Skin of body (tissue), 2 donors: ENCODE results near the gene RPS6KA5. TPM values are rescaled to one million over a fixed set of nuclear protein-coding genes. Genes with fewer than 3 reads are reported as not detected.
"Not testable (repeated sequence)": the region's sequence is repeated elsewhere in the genome, so short reads cannot be mapped to it uniquely, and the experiment has no call there.

Experiments
- DNase-seq: peaks from one replicate; lab custom pipeline; 2025; lab: John Stamatoyannopoulos, UW
- total RNA-seq: library from RNA; depleted of rRNA; stranded (reverse); fragments of >200 nt; gene quantifications from one replicate; pipeline ENCODE4 v1.2.3, GENCODE V29; 2014

Gene RPS6KA5
- total RNA-seq, 1 donor from 2014 or later = 4.9 TPM

DNA sequence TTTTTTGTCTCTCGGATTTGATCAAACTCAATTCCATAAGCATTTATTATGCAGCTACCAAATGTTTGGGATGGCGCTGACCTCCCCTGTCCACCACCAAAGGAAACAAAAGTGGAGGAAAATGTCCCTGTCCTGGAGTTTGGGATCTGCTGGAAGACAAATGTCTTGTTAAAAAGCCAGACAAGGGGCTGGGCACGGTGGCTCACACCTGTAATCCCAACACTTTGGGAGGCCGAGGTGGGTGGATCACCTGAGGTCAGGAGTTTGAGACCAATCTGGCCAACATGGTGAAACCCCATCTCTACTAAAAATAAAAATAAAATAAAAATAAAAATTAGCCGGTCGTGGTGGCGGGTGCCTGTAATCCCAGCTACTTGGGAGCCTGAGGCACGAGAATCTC, 221.9 kb downstream of the RPS6KA5 start:
- DNase-seq = not testable (repeated sequence)

- no peak for DNase-seq
Observed at GRCh38 chr14:90837355-90837754, 223.1 kb downstream of the RPS6KA5 start.

- DNase-seq = no peak
Observed at GRCh38 chr14:90836692-90837063, 223.8 kb downstream of the RPS6KA5 start.

- DNase-seq = no peak
Observed at GRCh38 chr14:90831821-90832220, 228.6 kb downstream of the RPS6KA5 start.

- DNase-seq = no peak
Observed at GRCh38 chr14:90830931-90831701, 229.3 kb downstream of the RPS6KA5 start.

- DNase-seq = no peak
Observed at GRCh38 chr14:90829677-90830076, 230.8 kb downstream of the RPS6KA5 start.

- no peak for DNase-seq
Observed at GRCh38 chr14:90828642-90829487, 231.6 kb downstream of the RPS6KA5 start.

DNA sequence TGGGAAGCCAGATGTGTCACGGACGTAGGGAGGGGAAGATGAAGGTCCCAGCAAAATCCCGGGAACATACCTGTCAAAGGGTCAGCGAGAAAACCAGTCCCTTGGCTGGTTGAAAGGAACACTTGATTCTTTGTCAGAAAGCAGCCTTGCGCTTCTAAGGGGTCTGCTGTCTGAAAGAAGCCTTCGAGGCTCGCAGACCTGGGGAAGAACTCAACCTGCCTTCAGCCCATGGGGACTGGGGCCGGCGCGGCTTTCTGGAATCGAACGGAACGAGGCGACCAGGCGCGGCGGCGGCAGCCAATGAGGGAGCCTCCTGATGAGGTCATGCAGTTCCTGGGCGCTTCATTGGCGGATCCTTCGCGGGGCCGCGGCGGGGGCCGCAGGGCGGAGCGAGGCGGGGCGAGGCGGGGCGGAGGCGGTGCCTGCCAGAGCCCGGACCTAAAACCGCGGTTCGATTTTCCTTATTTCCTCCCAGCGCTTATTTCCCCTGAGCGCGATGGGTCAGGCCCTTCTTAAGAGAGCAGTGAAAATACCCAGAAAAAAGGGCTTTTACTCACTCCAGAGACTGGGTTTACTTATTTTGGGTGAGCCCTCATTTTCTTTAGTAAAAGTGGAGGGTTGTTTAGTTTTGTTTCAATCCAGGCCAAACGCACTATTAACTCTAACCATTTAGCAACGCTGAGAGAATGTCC, 232.4 kb downstream of the RPS6KA5 start:
- peak; percentile 92 for DNase-seq

GRCh38 chr14:90823542-90823941, 236.9 kb downstream of the RPS6KA5 start:
- DNase-seq = not testable (repeated sequence)

DNA sequence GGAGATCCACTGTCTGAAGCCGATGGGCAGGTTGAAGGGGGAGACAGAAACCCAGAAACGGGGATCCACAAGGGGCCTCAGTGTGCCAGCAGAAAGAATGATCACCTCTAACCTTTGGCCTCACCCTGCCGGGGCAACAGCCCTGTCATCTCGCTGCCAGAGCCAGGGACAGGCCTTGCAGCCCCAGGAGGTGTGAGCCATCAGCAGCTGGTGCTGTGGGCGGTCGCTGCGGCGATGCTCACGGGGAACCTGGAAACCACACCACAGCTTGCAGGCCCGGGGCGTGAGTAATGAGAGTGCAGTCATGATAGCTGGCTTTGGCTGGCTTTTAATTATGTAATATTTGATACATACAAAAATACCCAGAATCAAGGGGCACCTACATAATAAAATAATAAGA, 239.5 kb downstream of the RPS6KA5 start:
- no peak for DNase-seq

DNA sequence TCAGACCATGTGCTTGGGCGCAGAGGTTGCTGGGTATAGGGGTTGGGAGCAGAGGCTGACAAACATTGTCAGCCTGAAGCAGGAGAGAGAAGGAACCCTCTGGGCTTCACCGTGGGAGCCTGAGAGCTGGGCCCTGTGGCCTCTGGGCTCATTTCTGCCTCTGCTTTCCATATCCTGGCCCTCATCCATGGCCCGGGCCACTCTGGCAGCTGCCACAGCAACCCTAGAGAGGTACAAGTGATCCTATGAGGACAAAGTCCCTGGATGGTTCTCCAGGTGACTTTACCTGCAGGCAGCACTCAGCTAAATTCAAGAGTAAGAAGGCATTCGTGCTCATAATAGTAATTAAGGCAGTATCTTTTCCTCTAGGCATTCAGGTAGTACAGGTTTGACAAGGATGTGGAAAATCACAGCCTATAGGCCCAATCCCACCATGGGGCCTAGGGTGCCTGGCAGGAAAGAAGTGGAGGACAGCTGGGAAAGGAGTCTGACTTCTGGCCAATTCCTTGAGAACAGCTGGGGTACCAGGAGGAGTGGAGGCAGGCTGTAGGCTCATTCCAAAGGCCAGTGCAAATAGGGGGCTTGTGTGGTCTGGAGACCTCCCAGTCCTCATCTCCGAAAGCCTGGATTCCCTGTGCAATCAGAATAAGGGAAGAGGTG, 240.6 kb downstream of the RPS6KA5 start:
- DNase-seq = no peak

GRCh38 chr14:90818715-90819114, 241.7 kb downstream of the RPS6KA5 start:
- no peak for DNase-seq

- no peak for DNase-seq
Observed at GRCh38 chr14:90816681-90817436, 243.6 kb downstream of the RPS6KA5 start.

DNA sequence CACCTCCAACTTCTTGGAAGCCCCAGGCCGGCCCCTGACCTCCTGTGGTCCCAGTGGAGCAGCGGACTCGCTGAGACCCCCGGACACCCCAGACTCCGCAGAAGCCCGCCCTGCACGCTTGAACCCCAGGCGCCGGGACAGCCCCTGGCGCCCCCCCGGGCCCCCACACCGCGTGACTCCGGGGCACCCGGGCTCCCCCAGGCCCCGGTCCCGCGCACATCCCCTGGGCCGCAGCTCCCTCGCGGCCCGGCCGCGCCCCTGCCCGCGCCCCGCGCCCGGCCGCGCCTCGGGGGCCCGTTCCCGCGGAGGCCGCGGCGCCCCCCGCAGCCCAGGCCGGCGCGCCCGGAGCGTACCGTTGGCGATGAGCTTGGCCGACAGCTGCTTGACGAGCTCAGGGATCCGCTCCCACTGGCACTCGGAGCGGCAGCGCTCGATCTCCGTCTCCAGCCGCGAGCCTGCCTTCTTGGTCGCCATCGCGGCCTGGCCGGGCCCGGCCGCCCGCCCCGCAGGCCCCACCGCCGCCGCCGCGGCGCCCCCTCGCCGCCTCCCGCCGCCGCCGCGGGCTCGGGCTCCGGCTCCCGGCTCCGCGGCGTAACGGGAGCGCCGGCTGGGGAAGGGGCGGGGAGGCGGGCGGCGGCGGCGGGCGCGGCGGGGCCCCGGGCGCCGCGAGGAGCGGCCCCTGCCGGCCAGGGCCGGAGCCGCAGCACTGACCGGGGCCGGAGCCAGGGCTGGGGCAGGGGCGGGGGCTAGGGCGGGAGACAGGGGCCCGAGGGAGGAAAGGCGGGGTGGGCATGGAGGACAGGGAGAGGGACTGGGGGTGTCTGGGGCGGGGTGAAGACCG, 244.4 kb downstream of the RPS6KA5 start, which contains the start of gene TTC7B:
Gene TTC7B (minus strand): TSS at position 609 of the 841 bp plus-strand sequence. CDS start 135 bp downstream, at position 474.
- DNase-seq = no peak

- DNase-seq = no peak
Observed at GRCh38 chr14:90815572-90815821, 244.9 kb downstream of the RPS6KA5 start.

DNA sequence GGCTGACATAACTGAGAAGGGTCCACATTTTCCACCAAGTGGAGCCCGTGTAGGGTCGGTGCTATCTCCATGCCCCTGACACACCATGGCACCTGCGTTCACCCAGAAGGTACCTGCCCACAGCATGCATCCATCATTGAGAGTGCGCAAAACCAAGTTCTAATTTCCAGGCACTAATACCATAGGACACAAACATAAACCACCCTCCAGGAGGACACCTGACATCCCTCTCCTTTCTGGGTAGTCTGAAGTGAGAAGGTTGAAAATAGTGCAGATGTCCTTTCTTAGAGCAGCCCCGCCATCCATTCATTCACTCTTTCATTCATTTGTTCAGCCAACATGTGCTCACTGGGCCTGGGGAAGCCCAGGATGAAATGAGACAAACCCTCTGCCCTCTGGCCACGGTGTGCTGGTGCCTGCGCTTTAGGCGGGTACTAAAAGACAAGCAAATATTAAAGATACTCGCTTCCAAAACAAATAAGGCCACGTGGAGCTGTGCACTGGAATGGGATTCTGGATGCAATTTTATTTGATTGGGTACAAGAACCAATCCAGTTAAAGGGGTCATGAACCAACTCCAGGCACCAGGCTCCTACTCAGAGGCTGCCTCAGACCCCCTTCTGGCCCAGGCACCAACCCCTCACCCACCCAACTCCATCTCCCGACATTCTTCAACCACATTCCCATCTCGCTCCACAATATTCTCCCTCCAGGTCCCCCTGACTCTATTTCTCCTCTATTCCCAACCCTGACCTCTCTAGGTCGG, 245.5 kb downstream of the RPS6KA5 start:
- no peak for DNase-seq

DNA sequence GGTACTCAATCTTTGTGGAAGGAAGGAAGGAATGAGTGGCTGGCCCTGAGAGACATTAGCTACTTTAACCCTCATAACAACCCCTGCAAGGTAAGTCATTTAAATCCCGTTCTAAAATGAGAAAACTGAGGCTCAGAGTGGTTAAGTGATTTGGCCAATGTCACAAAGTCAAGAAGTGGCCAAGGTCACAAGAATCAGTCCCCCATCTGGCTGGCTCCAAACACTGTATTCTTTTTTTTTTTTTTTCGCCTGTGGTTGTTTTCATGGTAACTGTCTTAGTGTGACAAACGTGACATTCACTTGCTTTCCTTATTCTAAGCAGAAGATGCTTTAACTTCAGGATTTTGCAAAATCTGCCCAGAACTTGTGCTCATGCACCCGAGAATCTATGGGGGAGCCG, 247.0 kb downstream of the RPS6KA5 start:
- no peak for DNase-seq

DNA sequence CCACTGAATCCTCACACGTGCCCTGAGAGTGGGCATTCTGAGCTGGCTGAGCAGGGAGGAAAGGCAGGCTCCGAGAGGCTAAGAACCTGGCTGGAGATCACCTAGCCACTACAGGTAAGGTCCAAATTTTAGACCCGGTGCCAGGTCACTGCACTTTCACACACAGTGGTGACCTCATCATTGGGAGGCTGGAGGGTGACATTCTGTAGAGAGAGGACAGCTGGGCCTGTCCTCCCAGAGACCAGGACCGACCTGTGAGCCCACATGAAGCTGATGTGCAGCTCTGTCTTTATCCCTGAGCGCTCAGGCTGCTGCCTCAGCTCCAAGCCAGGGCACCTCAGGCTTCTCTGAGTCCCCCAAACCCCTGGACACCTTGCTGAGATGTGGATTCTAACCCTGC, 248.3 kb downstream of the RPS6KA5 start:
- no peak for DNase-seq

- DNase-seq = no peak
Observed at GRCh38 chr14:90811641-90812040, 248.8 kb downstream of the RPS6KA5 start.
